DND-41 (cell line): ENCODE measurements around the gene IFI27L1.

Source experiments
- ATAC-seq: fragments of 200-7000 bp; cut with Tn5 transposase; 3 replicates; pipeline ENCODE4 v1.9.1; 2021; ENCODE audit warnings: low read depth; ENCODE audit not compliant: insufficient read depth
- DNase-seq: peaks from one replicate; pipeline ENCODE4 v3.0.0-alpha.2; 2020
- H2AFZ ChIP-seq: 2 replicates; pipeline ENCODE4 v1.6.0; 2012; ENCODE audit warnings: low read depth, low read length
- H3K27ac ChIP-seq: 2 replicates; pipeline ENCODE4 v1.5.1; 2012; ENCODE audit warnings: low read length, inconsistent platforms
- H3K27me3 ChIP-seq: fragments of 200-600 bp; sonication (generic); 2 replicates; pipeline ENCODE4 v1.6.0; 2012; ENCODE audit warnings: low read length, mild to moderate bottlenecking, inconsistent platforms; ENCODE audit not compliant: insufficient read depth, poor library complexity
- H3K36me3 ChIP-seq: 2 replicates; pipeline ENCODE4 v1.5.1; 2012; ENCODE audit warnings: low read length, inconsistent platforms; ENCODE audit not compliant: insufficient read depth
- H3K4me1 ChIP-seq: 2 replicates; pipeline ENCODE4 v1.5.1; 2012; ENCODE audit warnings: mild to moderate bottlenecking, low read length; ENCODE audit not compliant: insufficient read depth
- H3K4me2 ChIP-seq: 2 replicates; pipeline ENCODE4 v1.6.0; 2012; ENCODE audit warnings: mild to moderate bottlenecking, moderate library complexity, low read length, inconsistent platforms; ENCODE audit not compliant: insufficient read depth
- H3K4me3 ChIP-seq, 2 experiments: fragments of 200-600 bp in 1 of 2; shearing (Covaris generic) in 1 of 2; 2 replicates each; pipeline ENCODE4 v1.5.1; 2012 to 2016; ENCODE audit warnings: inconsistent platforms in 2 of 2, low read length in 2 of 2, mild to moderate bottlenecking in 2 of 2, low read depth in 1 of 2, moderate library complexity in 1 of 2
- H3K79me2 ChIP-seq: 2 replicates; pipeline ENCODE4 v1.6.0; 2012; ENCODE audit warnings: low read length, inconsistent platforms; ENCODE audit not compliant: insufficient read depth
- H3K9ac ChIP-seq: 2 replicates; pipeline ENCODE4 v1.6.0; 2012; ENCODE audit warnings: low read depth, mild to moderate bottlenecking, inconsistent platforms, low read length, moderate library complexity
- H3K9me3 ChIP-seq: 2 replicates; pipeline ENCODE4 v1.5.1; 2012; ENCODE audit warnings: low read length, moderate library complexity, mild to moderate bottlenecking, inconsistent platforms; ENCODE audit not compliant: insufficient read depth, severe bottlenecking
- H4K20me1 ChIP-seq: 2 replicates; pipeline ENCODE4 v1.6.0; 2012; ENCODE audit warnings: low read length; ENCODE audit not compliant: insufficient read depth
- EZH2 ChIP-seq: IDR thresholded peaks from 3 replicates; pipeline ENCODE4 v1.6.1; 2012; ENCODE audit warnings: borderline replicate concordance, low read depth, mild to moderate bottlenecking, moderate library complexity, low read length, inconsistent platforms; ENCODE audit not compliant: severe bottlenecking
- TF ChIP-seq, protein P1 (sequence below): IDR thresholded peaks from 2 replicates; pipeline ENCODE4 v1.5.1; 2012; ENCODE audit warnings: borderline replicate concordance, low read length, moderate library complexity, mild to moderate bottlenecking; ENCODE audit not compliant: poor library complexity, severe bottlenecking; ENCODE audit errors: extremely low read depth

IFI27L1 gene

DNA sequence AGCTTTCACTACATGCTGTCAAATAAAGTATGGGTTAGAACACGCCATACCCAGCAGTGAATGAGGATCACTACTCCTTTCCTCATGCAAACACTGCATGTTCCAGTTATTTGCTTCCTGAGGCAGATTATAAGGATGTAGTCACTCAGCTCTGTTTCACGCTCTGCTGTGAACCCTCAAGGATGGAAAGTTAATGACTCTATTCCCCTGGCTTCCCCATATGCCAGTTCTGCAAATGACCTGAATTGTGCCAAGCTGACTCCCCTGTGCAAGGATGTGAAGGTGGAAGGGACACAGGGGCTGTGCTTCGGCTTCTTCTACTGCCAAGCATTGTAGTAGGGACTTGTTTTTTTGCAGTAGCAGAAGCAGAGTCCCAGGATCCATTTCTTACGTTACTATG, 6.8 kb downstream of the IFI27L1 start:
- DNase-seq (no peak), ATAC-seq (no peak)
- no peak for TF ChIP-seq EZH2
- TF ChIP-seq, protein P1, sequence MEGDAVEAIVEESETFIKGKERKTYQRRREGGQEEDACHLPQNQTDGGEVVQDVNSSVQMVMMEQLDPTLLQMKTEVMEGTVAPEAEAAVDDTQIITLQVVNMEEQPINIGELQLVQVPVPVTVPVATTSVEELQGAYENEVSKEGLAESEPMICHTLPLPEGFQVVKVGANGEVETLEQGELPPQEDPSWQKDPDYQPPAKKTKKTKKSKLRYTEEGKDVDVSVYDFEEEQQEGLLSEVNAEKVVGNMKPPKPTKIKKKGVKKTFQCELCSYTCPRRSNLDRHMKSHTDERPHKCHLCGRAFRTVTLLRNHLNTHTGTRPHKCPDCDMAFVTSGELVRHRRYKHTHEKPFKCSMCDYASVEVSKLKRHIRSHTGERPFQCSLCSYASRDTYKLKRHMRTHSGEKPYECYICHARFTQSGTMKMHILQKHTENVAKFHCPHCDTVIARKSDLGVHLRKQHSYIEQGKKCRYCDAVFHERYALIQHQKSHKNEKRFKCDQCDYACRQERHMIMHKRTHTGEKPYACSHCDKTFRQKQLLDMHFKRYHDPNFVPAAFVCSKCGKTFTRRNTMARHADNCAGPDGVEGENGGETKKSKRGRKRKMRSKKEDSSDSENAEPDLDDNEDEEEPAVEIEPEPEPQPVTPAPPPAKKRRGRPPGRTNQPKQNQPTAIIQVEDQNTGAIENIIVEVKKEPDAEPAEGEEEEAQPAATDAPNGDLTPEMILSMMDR, result no peak
- no peak overlapping the region for H3K4me2 ChIP-seq
- H4K20me1 ChIP-seq, result no peaks in the 10 kb centered on the region
- no peaks in the 10 kb centered on the region for H3K36me3 ChIP-seq
- no peak overlapping the region for H3K9ac ChIP-seq
- H3K79me2 ChIP-seq, result no peaks in the 10 kb centered on the region
- H3K27ac ChIP-seq, result no peak overlapping the region
- peaks cover 3% of the 10 kb centered on the region; the same call in 1 of the 2 replicates for H3K4me1 ChIP-seq
- H3K4me3 ChIP-seq, result no peak overlapping the region
- H3K9me3 ChIP-seq, result no peaks in the 10 kb centered on the region
- H2AFZ ChIP-seq, result no peak overlapping the region
- no peaks in the 10 kb centered on the region for H3K27me3 ChIP-seq

GRCh38 chr14:94088516-94088915, 7.4 kb downstream of the IFI27L1 start:
- H3K79me2 ChIP-seq, result no peaks in the 10 kb centered on the region
- H2AFZ ChIP-seq, result no peak overlapping the region
- H3K4me3 ChIP-seq, result no peak overlapping the region
- no peaks in the 10 kb centered on the region for H4K20me1 ChIP-seq
- no peaks in the 10 kb centered on the region for H3K4me1 ChIP-seq
- TF ChIP-seq, protein P1, result no peak
- TF ChIP-seq EZH2, result no peak
- H3K36me3 ChIP-seq, result no peaks in the 10 kb centered on the region
- ATAC-seq (no peak), DNase-seq (no peak)
- H3K9ac ChIP-seq, result no peak overlapping the region
- no peaks in the 10 kb centered on the region for H3K9me3 ChIP-seq
- no peaks in the 10 kb centered on the region for H3K27me3 ChIP-seq
- H3K27ac ChIP-seq, result no peak overlapping the region
- no peak overlapping the region for H3K4me2 ChIP-seq

DNA sequence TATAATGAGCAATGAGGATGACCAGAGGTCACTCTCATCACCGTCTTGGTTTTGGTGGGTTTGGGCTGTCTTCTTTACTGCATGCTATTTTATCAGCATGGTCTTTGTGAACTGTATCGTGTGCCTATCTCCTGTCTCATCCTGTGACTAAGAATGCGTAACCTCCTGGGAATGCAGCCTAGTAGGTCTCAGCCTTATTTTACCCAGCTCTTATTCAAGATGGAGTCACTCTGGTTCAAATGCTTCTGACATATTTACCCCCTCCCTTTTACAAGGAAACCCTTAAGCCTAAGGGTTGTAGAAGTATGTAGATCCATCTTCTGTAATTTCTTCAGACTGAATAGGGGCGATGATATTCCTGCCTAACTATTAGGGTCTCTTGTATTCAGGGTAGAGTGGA, 8.4 kb downstream of the IFI27L1 start:
- H2AFZ ChIP-seq, result no peak overlapping the region
- no peak overlapping the region for H3K9ac ChIP-seq
- H3K27ac ChIP-seq, result no peak overlapping the region
- no peaks in the 10 kb centered on the region for H3K36me3 ChIP-seq
- H3K27me3 ChIP-seq, result no peaks in the 10 kb centered on the region
- no peaks in the 10 kb centered on the region for H3K4me1 ChIP-seq
- DNase-seq (no peak), ATAC-seq (no peak)
- no peak overlapping the region for H3K4me2 ChIP-seq
- no peaks in the 10 kb centered on the region for H3K79me2 ChIP-seq
- H4K20me1 ChIP-seq, result no peaks in the 10 kb centered on the region
- TF ChIP-seq, protein P1, result no peak
- TF ChIP-seq EZH2, result no peak
- no peaks in the 10 kb centered on the region for H3K9me3 ChIP-seq
- no peak overlapping the region for H3K4me3 ChIP-seq

- 0 out of 2 replicates have a peak, but pooled peaks cover 3% of the 10 kb centered on the region for H4K20me1 ChIP-seq
- no peaks in the 10 kb centered on the region for H3K9me3 ChIP-seq
- no peak overlapping the region for H3K9ac ChIP-seq
- H3K4me2 ChIP-seq, result no peak overlapping the region
- DNase-seq, result no peak
- no peaks in the 10 kb centered on the region for H3K79me2 ChIP-seq
- TF ChIP-seq EZH2, result no peak
- TF ChIP-seq, protein P1, result no peak
- H2AFZ ChIP-seq, result no peak overlapping the region
- ATAC-seq, result no peak
- no peaks in the 10 kb centered on the region for H3K27me3 ChIP-seq
- no peaks in the 10 kb centered on the region for H3K4me1 ChIP-seq
- H3K36me3 ChIP-seq, result peaks cover 13% of the 10 kb centered on the region; the same call in 1 of the 2 replicates
- no peak overlapping the region for H3K4me3 ChIP-seq
- H3K27ac ChIP-seq, result no peak overlapping the region
Measured at GRCh38 chr14:94093418-94093817, 12.3 kb downstream of the IFI27L1 start.
